Measurements from ENCODE around the gene ABCC5.

ABCC5 gene

DNA sequence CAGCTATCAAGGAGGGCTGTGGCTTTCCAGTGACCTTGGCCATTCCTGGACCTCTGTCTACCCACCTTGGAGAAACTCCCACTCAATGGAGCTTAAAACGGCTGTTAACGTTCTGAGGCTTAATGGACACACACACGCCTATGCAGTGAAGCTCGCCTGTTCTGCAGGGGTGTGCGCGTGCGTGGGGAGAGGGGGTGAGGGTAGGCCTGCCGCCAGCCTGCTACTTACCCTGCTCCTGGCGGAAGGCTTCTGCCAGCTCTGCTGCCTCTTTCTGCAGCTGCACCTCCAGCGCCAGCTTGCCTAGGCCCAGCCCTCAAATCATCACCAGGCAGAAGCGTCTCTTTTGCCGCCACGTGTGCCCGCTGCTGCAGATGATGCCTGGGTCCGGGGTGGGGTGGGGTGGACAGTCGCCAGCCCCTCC lies 109.8 kb downstream of the ABCC5 start:
- DNase-seq = no peak
- in situ Hi-C loops (cut with HindIII; ENCODE audit: low pct_ligation_motif_present, low pct_unique_long_range_greater_than_20kb, low sequenced_read_pairs) = no loop called here

DNA sequence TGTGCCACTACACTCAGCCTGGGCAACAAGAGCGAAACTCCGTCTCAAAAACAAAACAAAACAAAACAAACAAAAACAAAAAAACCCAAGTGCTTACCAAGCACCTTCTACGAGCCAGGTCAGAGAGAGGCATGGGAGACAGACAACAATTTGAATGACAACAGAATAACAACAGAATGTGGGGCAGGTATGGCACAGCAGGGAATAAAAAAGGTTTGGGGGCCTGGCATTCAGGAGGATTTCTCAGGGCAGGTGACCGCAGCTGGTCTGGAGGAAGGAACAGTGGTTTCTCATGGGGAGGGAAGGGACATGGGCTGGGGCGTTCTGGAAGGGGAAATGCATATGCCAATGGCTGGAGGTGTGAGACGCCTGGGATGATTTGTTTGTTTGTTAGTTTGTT lies 110.5 kb downstream of the ABCC5 start:
- no peak for DNase-seq
- in situ Hi-C loops (cut with HindIII; ENCODE audit: low pct_ligation_motif_present, low pct_unique_long_range_greater_than_20kb, low sequenced_read_pairs) = no loop called here

- in situ Hi-C loops (cut with HindIII; ENCODE audit: low pct_ligation_motif_present, low pct_unique_long_range_greater_than_20kb, low sequenced_read_pairs) = no loop called here
Observed at GRCh38 chr3:183906234-183906921, 111.3 kb downstream of the ABCC5 start.

GRCh38 chr3:183904833-183905780 lies 112.6 kb downstream of the ABCC5 start:
- in situ Hi-C loops (cut with HindIII; ENCODE audit: low pct_ligation_motif_present, low pct_unique_long_range_greater_than_20kb, low sequenced_read_pairs) = no loop called here
- no peak for DNase-seq

More at GRCh38 chr3:183906234-183906921, 111.3 kb downstream of the ABCC5 start:
- no peak for DNase-seq

GRCh38 chr3:183898028-183898431 lies 119.7 kb downstream of the ABCC5 start:
- no peak for DNase-seq
- in situ Hi-C loops (cut with HindIII; ENCODE audit: low pct_ligation_motif_present, low pct_unique_long_range_greater_than_20kb, low sequenced_read_pairs) = no loop called here

DNA sequence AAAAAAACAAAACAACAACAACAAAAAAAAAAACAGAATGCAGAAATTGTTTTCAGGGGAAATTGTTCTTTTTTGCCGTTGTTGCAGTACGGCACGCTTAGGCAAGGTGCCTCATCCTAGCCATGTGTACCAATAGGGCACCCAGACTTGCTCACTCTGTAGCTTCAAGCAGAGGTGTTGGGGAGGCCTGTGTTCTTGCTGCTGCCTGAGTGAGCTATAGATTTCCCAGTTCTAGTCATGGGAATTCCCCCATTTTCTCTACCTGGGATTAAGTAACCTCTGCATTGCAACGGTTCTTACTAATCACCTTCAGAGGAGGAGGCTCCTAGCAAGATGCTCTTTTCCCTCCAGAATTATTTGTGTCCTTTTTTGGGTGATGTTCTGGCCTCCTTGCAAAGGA lies 120.1 kb downstream of the ABCC5 start:
- in situ Hi-C loops (cut with HindIII; ENCODE audit: low pct_ligation_motif_present, low pct_unique_long_range_greater_than_20kb, low sequenced_read_pairs) = no loop called here
- DNase-seq = no peak

GRCh38 chr3:183896610-183897009 lies 121.1 kb downstream of the ABCC5 start:
- in situ Hi-C loops (cut with HindIII; ENCODE audit: low pct_ligation_motif_present, low pct_unique_long_range_greater_than_20kb, low sequenced_read_pairs) = no loop called here
- DNase-seq = no peak

- in situ Hi-C loops (cut with HindIII; ENCODE audit: low pct_ligation_motif_present, low pct_unique_long_range_greater_than_20kb, low sequenced_read_pairs) = no loop called here
Observed at GRCh38 chr3:183896184-183896583, 121.5 kb downstream of the ABCC5 start.

GRCh38 chr3:183895774-183896173 lies 121.9 kb downstream of the ABCC5 start:
- DNase-seq = no peak
- in situ Hi-C loops (cut with HindIII; ENCODE audit: low pct_ligation_motif_present, low pct_unique_long_range_greater_than_20kb, low sequenced_read_pairs) = no loop called here

More at GRCh38 chr3:183896184-183896583, 121.5 kb downstream of the ABCC5 start:
- no peak for DNase-seq

- DNase-seq = peak; percentile 57
- in situ Hi-C loops (cut with HindIII; ENCODE audit: low pct_ligation_motif_present, low pct_unique_long_range_greater_than_20kb, low sequenced_read_pairs) = no loop called here
Observed at GRCh38 chr3:183895296-183895695, 122.4 kb downstream of the ABCC5 start.

DNA sequence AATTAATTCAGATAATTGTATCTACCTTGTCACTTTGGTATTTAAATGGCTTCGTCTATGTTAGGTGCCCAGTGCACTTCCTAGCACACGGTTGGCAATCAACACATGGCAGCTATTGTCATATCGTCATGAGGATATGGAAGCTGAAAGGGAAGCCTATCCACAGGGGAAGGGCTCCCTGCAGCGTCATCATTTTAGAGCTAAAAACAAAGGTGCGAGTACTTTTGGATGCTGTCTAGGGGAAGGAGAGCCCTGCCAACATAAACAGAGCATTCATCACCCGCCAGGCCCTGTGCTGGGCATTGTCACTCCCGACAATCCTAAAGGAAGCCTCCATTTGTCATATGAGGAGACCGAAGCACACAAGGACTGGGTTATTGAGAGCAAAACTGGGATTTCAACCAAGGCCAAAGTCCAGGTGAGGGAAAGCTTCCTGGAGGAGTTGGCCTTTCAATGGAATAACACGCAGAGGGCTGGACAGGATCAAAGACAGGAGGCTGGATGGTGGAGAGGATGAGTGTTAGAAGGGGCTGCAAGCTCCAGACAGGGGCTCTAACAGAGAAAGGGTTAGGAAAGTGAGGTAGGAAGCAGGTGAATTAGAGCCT lies 125.0 kb downstream of the ABCC5 start:
- in situ Hi-C loops (cut with HindIII; ENCODE audit: low pct_ligation_motif_present, low pct_unique_long_range_greater_than_20kb, low sequenced_read_pairs) = no loop called here
- DNase-seq = no peak

GRCh38 chr3:183885766-183886165 lies 131.9 kb downstream of the ABCC5 start:
- DNase-seq = no peak
- in situ Hi-C loops (cut with HindIII; ENCODE audit: low pct_ligation_motif_present, low pct_unique_long_range_greater_than_20kb, low sequenced_read_pairs) = no loop called here

DNA sequence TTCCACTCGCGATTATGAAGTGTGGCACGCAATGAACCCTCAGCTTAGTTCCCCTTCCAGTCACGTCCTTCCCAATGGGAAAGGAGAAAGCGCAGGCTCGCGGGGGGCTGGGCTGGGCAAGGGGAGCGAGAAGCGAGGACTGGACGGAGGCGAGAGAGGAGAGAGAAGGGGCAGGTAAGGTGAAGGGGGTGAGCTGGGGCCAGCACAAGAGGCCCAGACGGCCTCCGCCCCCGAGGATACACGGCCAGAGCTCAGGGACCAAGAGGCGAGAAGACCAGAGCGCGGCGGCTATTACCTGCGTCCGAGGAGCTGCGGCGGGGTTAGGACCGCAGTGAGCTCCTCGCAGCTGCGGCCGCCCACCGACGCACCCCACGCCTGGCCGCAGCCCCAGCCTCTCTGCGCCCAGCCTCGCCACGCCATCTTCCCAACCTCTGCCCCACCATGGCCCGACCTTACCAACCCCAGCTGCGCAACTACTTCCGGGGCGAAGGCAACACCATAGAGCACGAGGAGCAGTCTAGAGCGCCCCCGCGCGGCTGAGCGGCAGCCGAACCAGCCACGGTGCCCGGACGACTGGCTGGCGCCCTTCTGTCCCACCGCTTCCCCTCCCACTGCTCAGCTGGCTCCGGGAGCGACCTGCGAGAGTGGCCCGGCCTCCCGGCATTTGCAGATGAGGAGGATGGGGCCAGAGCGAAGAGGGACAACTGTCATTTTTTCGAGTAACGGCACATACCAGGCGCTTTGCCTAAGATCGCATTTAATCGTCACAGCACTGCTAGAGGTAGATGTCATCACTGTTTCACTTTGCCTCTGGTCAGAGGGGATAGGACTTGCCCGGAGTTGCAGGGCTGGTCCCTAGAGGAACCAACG lies 133.0 kb downstream of the ABCC5 start, which contains the start of gene PARL:
Gene PARL (minus strand): TSS at position 454 of the 870 bp plus-strand sequence. CDS start 34 bp downstream, at position 420.
- in situ Hi-C loops (cut with HindIII; ENCODE audit: low pct_ligation_motif_present, low pct_unique_long_range_greater_than_20kb, low sequenced_read_pairs) = no loop called here
- peak; percentile 88 for DNase-seq

DNA sequence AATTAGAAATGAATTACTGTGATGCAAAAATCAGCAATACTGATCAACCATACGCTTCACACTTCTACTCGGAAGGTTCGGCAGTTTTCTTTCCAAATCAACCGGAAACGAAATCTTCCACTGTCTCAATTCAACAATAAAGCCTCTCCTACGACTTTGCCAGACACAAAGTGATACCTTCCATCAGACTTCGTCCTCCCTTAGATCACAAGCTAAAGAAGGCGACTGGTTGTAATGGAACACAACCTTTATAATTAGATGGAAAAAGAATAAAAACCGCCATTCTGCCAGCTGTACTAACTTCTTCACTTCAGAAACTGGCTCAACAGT lies 133.6 kb downstream of the ABCC5 start:
- in situ Hi-C loops (cut with HindIII; ENCODE audit: low pct_ligation_motif_present, low pct_unique_long_range_greater_than_20kb, low sequenced_read_pairs) = no loop called here
- DNase-seq = peak; percentile 6

DNA sequence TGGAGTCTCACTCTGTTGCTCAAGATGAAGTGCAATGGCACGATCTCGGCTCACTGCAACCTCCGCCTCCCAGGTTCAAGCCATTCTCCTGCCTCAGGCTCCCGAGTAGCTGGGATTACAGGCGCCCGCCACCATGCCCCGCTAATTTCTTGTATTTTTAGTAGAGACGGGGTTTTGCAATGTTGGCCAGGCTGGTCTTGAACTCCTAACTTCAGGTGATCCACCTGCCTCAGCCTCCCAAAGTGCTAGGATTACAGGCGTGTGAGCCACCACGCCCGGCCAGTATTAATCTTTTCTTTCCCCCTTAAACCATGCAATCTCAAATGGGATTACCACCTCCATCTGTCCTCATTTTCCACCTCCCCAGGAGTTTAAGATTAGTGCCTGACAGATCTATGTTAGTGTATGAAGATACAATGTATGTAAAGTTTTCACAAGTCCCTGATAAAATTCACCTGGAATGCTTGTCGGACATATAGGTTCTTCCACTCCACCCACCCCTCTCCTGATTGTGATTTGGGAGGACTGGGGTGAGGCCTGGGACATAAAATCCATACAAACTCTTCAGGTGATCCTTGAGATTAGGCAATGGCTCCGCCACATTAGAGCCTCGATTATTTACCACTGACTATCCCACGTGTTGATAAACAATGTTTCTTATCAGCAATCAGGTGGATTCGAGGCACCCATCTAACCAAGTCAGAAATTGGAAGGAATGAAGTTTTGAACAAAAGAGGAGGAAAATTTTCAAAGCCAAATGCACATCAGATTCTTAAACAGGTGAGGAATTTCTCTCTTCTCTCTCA lies 134.2 kb downstream of the ABCC5 start:
- no peak for DNase-seq
- in situ Hi-C loops (cut with HindIII; ENCODE audit: low pct_ligation_motif_present, low pct_unique_long_range_greater_than_20kb, low sequenced_read_pairs) = no loop called here

DNA sequence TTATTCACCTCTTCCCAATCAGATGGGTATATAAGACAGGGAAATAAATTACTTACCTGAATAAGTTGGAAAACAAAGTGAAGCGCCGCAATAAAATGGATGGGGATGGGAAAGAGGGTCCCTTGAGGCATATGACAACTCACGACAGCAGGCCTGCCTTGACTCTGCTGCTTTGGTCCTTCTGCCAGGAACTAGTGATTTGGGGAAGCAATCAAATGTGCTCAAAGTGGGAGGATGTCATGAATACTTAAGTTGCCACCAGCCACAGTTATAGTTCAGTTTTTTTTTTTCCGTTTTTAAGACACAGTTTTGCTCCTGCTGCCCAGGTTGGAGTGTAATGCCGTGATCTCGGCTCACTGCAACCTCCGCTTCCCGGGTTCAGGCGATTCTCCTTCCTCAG lies 137.6 kb downstream of the ABCC5 start:
- no peak for DNase-seq
- in situ Hi-C loops (cut with HindIII; ENCODE audit: low pct_ligation_motif_present, low pct_unique_long_range_greater_than_20kb, low sequenced_read_pairs) = no loop called here

GRCh38 chr3:183879243-183879642 lies 138.4 kb downstream of the ABCC5 start:
- in situ Hi-C loops (cut with HindIII; ENCODE audit: low pct_ligation_motif_present, low pct_unique_long_range_greater_than_20kb, low sequenced_read_pairs) = no loop called here
- DNase-seq = no peak

GRCh38 chr3:183878071-183878470 lies 139.6 kb downstream of the ABCC5 start:
- DNase-seq = no peak
- in situ Hi-C loops (cut with HindIII; ENCODE audit: low pct_ligation_motif_present, low pct_unique_long_range_greater_than_20kb, low sequenced_read_pairs) = no loop called here
